NT2/D1 (cell line): ENCODE results near the gene AGBL4.
"Not testable (repeated sequence)": the region's sequence is repeated elsewhere in the genome, so short reads cannot be mapped to it uniquely, and the experiment has no call there.

Experiments used
- SUZ12 ChIP-seq: IDR thresholded peaks from 2 replicates; pipeline ENCODE4 v1.6.1; 2011; ENCODE audit not compliant: insufficient read length, insufficient read depth; ENCODE audit errors: extremely low read depth
- YY1 ChIP-seq: IDR thresholded peaks from 2 replicates; pipeline ENCODE4 v1.6.1; 2011; ENCODE audit not compliant: insufficient read length, insufficient read depth

DNA sequence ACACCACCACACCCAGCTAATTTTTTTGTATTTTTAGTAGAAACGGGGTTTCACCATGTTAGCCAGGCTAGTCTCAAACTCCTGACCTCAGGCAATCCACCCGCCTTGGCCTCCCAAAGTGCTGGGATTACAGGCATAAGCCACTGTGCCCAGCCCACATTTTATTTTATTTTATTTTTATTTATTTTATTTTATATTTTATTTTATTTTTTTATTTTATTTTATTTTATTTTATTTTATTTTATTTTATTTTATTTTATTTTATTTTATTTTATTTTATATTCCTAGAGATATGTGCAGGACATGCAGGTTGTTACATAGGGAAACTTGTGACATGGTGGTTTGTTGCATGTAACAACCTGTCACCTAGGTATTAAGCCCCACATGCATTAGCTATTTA lies 721.4 kb downstream of the AGBL4 start:
- TF ChIP-seq SUZ12, YY1: not testable (repeated sequence)
